Ishikawa (cell line): ENCODE measurements around the gene IGFBP4.

ENCODE experiments used
- CEBPB ChIP-seq: IDR thresholded peaks from 2 replicates; pipeline ENCODE4 v1.6.1; 2012
- CREB1 ChIP-seq: IDR thresholded peaks from 2 replicates; pipeline ENCODE4 v1.6.1; 2012; ENCODE audit warnings: low read depth
- EGR1 ChIP-seq: IDR thresholded peaks from 2 replicates; pipeline ENCODE4 v1.6.1; 2012
- EP300 ChIP-seq: IDR thresholded peaks from 2 replicates; pipeline ENCODE4 v1.6.1; 2012; ENCODE audit warnings: borderline replicate concordance
- FOXM1 ChIP-seq: IDR thresholded peaks from 2 replicates; pipeline ENCODE4 v1.6.1; 2012; ENCODE audit warnings: low read depth, borderline replicate concordance
- MAX ChIP-seq: IDR thresholded peaks from 2 replicates; pipeline ENCODE4 v1.6.1; 2012
- NFIC ChIP-seq: IDR thresholded peaks from 2 replicates; pipeline ENCODE4 v1.6.1; 2012
- RAD21 ChIP-seq: IDR thresholded peaks from 2 replicates; pipeline ENCODE4 v1.6.1; 2012; ENCODE audit warnings: low read depth
- REST ChIP-seq: IDR thresholded peaks from 2 replicates; pipeline ENCODE4 v1.6.1; 2012; ENCODE audit warnings: low read depth, mild to moderate bottlenecking
- TAF1 ChIP-seq: IDR thresholded peaks from 2 replicates; pipeline ENCODE4 v1.6.1; 2012; ENCODE audit warnings: low read depth, mild to moderate bottlenecking
- TCF12 ChIP-seq: IDR thresholded peaks from 2 replicates; pipeline ENCODE4 v1.6.1; 2012; ENCODE audit warnings: low read depth
- TEAD4 ChIP-seq: IDR thresholded peaks from 2 replicates; pipeline ENCODE4 v1.6.1; 2012
- USF1 ChIP-seq: IDR thresholded peaks from 2 replicates; pipeline ENCODE4 v1.6.1; 2012
- YY1 ChIP-seq: IDR thresholded peaks from 2 replicates; pipeline ENCODE4 v1.6.1; 2012; ENCODE audit warnings: low read depth
- ZBTB7A ChIP-seq: IDR thresholded peaks from 2 replicates; pipeline ENCODE4 v1.6.1; 2012; ENCODE audit warnings: low read depth

The IGFBP4 gene

GRCh38 chr17:40457964-40458791 is 14.9 kb downstream of the IGFBP4 start:
- no peak for TF ChIP-seq REST
- TF ChIP-seq FOXM1, result no peak
- TF ChIP-seq RAD21, result no peak
- peak; percentile 45; the same call in 1 of the 2 replicates for TF ChIP-seq USF1
- no peak for TF ChIP-seq CREB1
- TF ChIP-seq TEAD4, result peak; percentile 75
- peak; percentile 56 for TF ChIP-seq TCF12
- peak; percentile 50; the same call in 1 of the 2 replicates for TF ChIP-seq EP300
- TF ChIP-seq EGR1, result no peak
- TF ChIP-seq ZBTB7A, result peak; percentile 62
- TF ChIP-seq TAF1, result no peak
- peak; percentile 36; the same call in 1 of the 2 replicates for TF ChIP-seq MAX
- no peak for TF ChIP-seq CEBPB
- TF ChIP-seq NFIC, result peak; percentile 85

- TF ChIP-seq MAX, result no peak
- TF ChIP-seq NFIC, result no peak
- no peak for TF ChIP-seq RAD21
- TF ChIP-seq CREB1, result no peak
- no peak for TF ChIP-seq EP300
- TF ChIP-seq TCF12, result no peak
- TF ChIP-seq REST, result no peak
- TF ChIP-seq USF1, result no peak
- TF ChIP-seq TAF1, result no peak
- TF ChIP-seq YY1, result no peak
- no peak for TF ChIP-seq ZBTB7A
- TF ChIP-seq EGR1, result no peak
- TF ChIP-seq FOXM1, result no peak
- TF ChIP-seq TEAD4, result no peak
- no peak for TF ChIP-seq CEBPB
Observed at GRCh38 chr17:40458851-40459482, 15.7 kb downstream of the IGFBP4 start.

- no peak for TF ChIP-seq NFIC
- no peak for TF ChIP-seq TAF1
- no peak for TF ChIP-seq TEAD4
- TF ChIP-seq EGR1, result no peak
- TF ChIP-seq CEBPB, result no peak
- TF ChIP-seq ZBTB7A, result no peak
- TF ChIP-seq MAX, result no peak
- TF ChIP-seq USF1, result no peak
- no peak for TF ChIP-seq EP300
- TF ChIP-seq FOXM1, result no peak
- TF ChIP-seq TCF12, result no peak
- TF ChIP-seq RAD21, result no peak
- TF ChIP-seq YY1, result no peak
- no peak for TF ChIP-seq REST
- no peak for TF ChIP-seq CREB1
Observed at GRCh38 chr17:40459636-40460603, 16.7 kb downstream of the IGFBP4 start.
